Transverse colon (tissue), 4 donors: Measurements from ENCODE around the gene DRG2. TPM values are rescaled to one million over a fixed set of nuclear protein-coding genes. Genes with fewer than 3 reads are reported as not detected.

ENCODE experiments used
- DNase-seq: peaks from one replicate; pipeline ENCODE4 v3.0.0-alpha.2; 2019
- H3K27ac ChIP-seq, 4 donors: fragments of 200-600 bp; sonication (generic); 2 replicates each; pipeline ENCODE4 v1.5.1; 2016 to 2018; ENCODE audit warnings: inconsistent platforms in 4 of 4
- H3K27me3 ChIP-seq: fragments of 200-600 bp; sonication (generic); 2 replicates; pipeline ENCODE4 v1.5.1; 2017; ENCODE audit warnings: inconsistent platforms
- H3K36me3 ChIP-seq, 4 donors: fragments of 200-600 bp; sonication (generic); 2 replicates each; pipeline ENCODE4 v1.5.1; 2017 to 2019; ENCODE audit warnings: inconsistent platforms in 4 of 4
- H3K4me1 ChIP-seq, 4 donors: fragments of 200-600 bp; sonication (generic); 2 replicates each; pipeline ENCODE4 v1.5.1; 2017 to 2020; ENCODE audit warnings: inconsistent platforms in 4 of 4
- H3K4me3 ChIP-seq, 4 donors: fragments of 200-600 bp; sonication (generic); 1 replicate in 1 of 4; 2 replicates in 3 of 4; pipeline versions ENCODE4 v1.5.1 to v1.6.1; 2017 to 2019; ENCODE audit warnings: inconsistent platforms in 4 of 4
- H3K9me3 ChIP-seq, 2 donors: fragments of 200-600 bp; sonication (generic); 2 replicates each; pipeline ENCODE4 v1.5.1; 2017 to 2019; ENCODE audit warnings: inconsistent platforms in 2 of 2
- CTCF ChIP-seq, 5 experiments: fragments of 200-600 bp in 3 of 5; fragments of 450-650 bp in 2 of 5; sonication (generic) in 3 of 5; IDR thresholded peaks; 1 replicate in 2 of 5; 2 replicates in 3 of 5; pipeline ENCODE4 v1.5.1; 2016 to 2017; ENCODE audit warnings: antibody characterized with exemption in 5 of 5, inconsistent platforms in 3 of 5, mild to moderate bottlenecking in 2 of 5, moderate library complexity in 1 of 5
- EP300 ChIP-seq: sonication (generic); formaldehyde crosslinking; IDR thresholded peaks from one replicate; pipeline ENCODE4 v1.6.1; 2017; ENCODE audit warnings: antibody characterized with exemption, low read depth
- POLR2A ChIP-seq: fragments of 450-650 bp; IDR thresholded peaks from one replicate; pipeline ENCODE4 v1.6.1; 2016; ENCODE audit warnings: antibody characterized with exemption, mild to moderate bottlenecking, moderate library complexity
- POLR2AphosphoS5 ChIP-seq, 3 donors: sonication (generic); formaldehyde crosslinking; IDR thresholded peaks; one replicate each; pipeline ENCODE4 v1.6.1; 2016; ENCODE audit warnings: antibody characterized with exemption in 3 of 3
- WGBS, 2 donors: methylation state at CpG; one replicate each; pipeline ENCODE4 v1.1.5; 2018; ENCODE audit warnings: low coverage in 1 of 2; 5-methylcytosine and 5-hydroxymethylcytosine counted together
- in situ Hi-C, 4 donors: fragments of 200-750 bp; cut with MboI; loops; one replicate each; pipeline versions ENCODE4 v1.15.0 to v1.15.1; 2017; ENCODE audit warnings: low sequenced_read_pairs in 3 of 4, low pct_ligation_motif_present in 1 of 4, low pct_unique_long_range_greater_than_20kb in 1 of 4
- intact Hi-C: fragments of 100-400 bp; cut with DNase I; formaldehyde crosslinking; loops from one replicate; pipeline ENCODE4 v1.15.1; 2023; ENCODE audit warnings: low total_unique reads
- total RNA-seq, 4 donors: library from RNA; depleted of rRNA; stranded (reverse); fragments of >200 nt; gene quantifications; one replicate each; pipeline ENCODE4 v1.1.0, GENCODE V29; 2016

The DRG2 gene
- total RNA-seq, 4 donors from 2014 or later = 27.9 to 90.6 (median 33.3) TPM

- Histone ChIP-seq H3K36me3 (no peaks in the 10 kb centered on the region), H3K27ac (no peak overlapping the region), H3K4me3 (no peak overlapping the region), H3K4me1 (peaks cover 0 to 6% (median 0%) of the 10 kb centered on the region in 4 donors), H3K9me3 (no peaks in the 10 kb centered on the region), H3K27me3 (peaks cover 14% of the 10 kb centered on the region)
- WGBS, 2 donors = 77 to 84% methylated on average over 6 of the region's 6 CpGs
- DNase-seq = no peak
- in situ Hi-C loops (no loop called here), intact Hi-C loops (no loop called here)
- no peak for TF ChIP-seq POLR2AphosphoS5 (IDR thresholded peaks at IDR 0.05)
- TF ChIP-seq EP300 = no peak
- TF ChIP-seq POLR2A = no peak
- TF ChIP-seq CTCF (IDR thresholded peaks at IDR 0.05) = no peak
Measured at GRCh38 chr17:18074566-18075272, 13.0 kb upstream of the DRG2 start.

- no peak overlapping the region for H3K27ac ChIP-seq
- DNase-seq = no peak
- no peak for TF ChIP-seq CTCF (IDR thresholded peaks at IDR 0.05)
- no peak for TF ChIP-seq EP300
- no peak for TF ChIP-seq POLR2AphosphoS5 (IDR thresholded peaks at IDR 0.05)
- TF ChIP-seq POLR2A = no peak
- H3K36me3 ChIP-seq = no peaks in the 10 kb centered on the region
- peaks cover 14% of the 10 kb centered on the region for H3K27me3 ChIP-seq
- 78 to 80% methylated on average over 2 to 7 of the region's 7 CpGs for WGBS, 2 donors
- H3K4me3 ChIP-seq = no peak overlapping the region
- intact Hi-C loops = no loop called here
- no peaks in the 10 kb centered on the region for H3K9me3 ChIP-seq
- no peaks in the 10 kb centered on the region for H3K4me1 ChIP-seq
- in situ Hi-C loops = no loop called here
Measured at GRCh38 chr17:18076936-18077335, 10.8 kb upstream of the DRG2 start.

GRCh38 chr17:18079543-18079942 lies 8.2 kb upstream of the DRG2 start:
- Histone ChIP-seq H3K27ac (no peak overlapping the region), H3K9me3 (no peaks in the 10 kb centered on the region), H3K4me3 (no peak overlapping the region), H3K27me3 (peaks cover 14% of the 10 kb centered on the region), H3K4me1 (no peaks in the 10 kb centered on the region), H3K36me3 (no peaks in the 10 kb centered on the region)
- 72 to 78% methylated on average over 4 of the region's 4 CpGs for WGBS, 2 donors
- intact Hi-C loops (no loop called here), in situ Hi-C loops (no loop called here)
- TF ChIP-seq CTCF (IDR thresholded peaks at IDR 0.05) (no peak), EP300 (no peak), POLR2AphosphoS5 (IDR thresholded peaks at IDR 0.05) (no peak), POLR2A (no peak)
- no peak for DNase-seq

- Histone ChIP-seq H3K9me3 (no peaks in the 10 kb centered on the region), H3K4me1 (peaks cover 0 to 18% (median 16%) of the 10 kb centered on the region in 4 donors), H3K27ac (no peak overlapping the region), H3K4me3 (no peak overlapping the region), H3K27me3 (no peaks in the 10 kb centered on the region), H3K36me3 (no peaks in the 10 kb centered on the region)
- DNase-seq = no peak
- intact Hi-C loops = no loop called here
- no peak for TF ChIP-seq CTCF (IDR thresholded peaks at IDR 0.05)
- in situ Hi-C loops = no loop called here
- 67 to 78% methylated on average over 2 to 4 of the region's 4 CpGs for WGBS, 2 donors
Measured at GRCh38 chr17:18084256-18084655, 3.5 kb upstream of the DRG2 start.
